Omental fat pad (tissue), 4 donors: ENCODE data around the gene GARNL3. TPM values are rescaled to one million over a fixed set of nuclear protein-coding genes. Genes with fewer than 3 reads are reported as not detected.

Source experiments
- ATAC-seq: fragments of 150-250 bp; one replicate; pipeline ENCODE4 v1.9.1; 2016; ENCODE audit warnings: mild to moderate bottlenecking, moderate library complexity; ENCODE audit not compliant: low FRiP score
- DNase-seq: peaks from one replicate; pipeline ENCODE4 v3.0.0-alpha.2; 2019; ENCODE audit warnings: low spot score
- total RNA-seq, 4 donors: library from RNA; depleted of rRNA; stranded (reverse); fragments of >200 nt; gene quantifications; one replicate each; pipeline ENCODE4 v1.1.0, GENCODE V29; 2016
- TF ChIP-seq, protein P1 (sequence below), 3 donors: fragments of 450-650 bp; IDR thresholded peaks; one replicate each; pipeline ENCODE4 v1.5.1; 2016 to 2017; ENCODE audit warnings: antibody characterized with exemption in 3 of 3, mild to moderate bottlenecking in 3 of 3, moderate library complexity in 2 of 3

Gene GARNL3
- total RNA-seq, 4 donors from 2014 or later, result 10.0 to 27.0 (median 15.7) TPM

DNA sequence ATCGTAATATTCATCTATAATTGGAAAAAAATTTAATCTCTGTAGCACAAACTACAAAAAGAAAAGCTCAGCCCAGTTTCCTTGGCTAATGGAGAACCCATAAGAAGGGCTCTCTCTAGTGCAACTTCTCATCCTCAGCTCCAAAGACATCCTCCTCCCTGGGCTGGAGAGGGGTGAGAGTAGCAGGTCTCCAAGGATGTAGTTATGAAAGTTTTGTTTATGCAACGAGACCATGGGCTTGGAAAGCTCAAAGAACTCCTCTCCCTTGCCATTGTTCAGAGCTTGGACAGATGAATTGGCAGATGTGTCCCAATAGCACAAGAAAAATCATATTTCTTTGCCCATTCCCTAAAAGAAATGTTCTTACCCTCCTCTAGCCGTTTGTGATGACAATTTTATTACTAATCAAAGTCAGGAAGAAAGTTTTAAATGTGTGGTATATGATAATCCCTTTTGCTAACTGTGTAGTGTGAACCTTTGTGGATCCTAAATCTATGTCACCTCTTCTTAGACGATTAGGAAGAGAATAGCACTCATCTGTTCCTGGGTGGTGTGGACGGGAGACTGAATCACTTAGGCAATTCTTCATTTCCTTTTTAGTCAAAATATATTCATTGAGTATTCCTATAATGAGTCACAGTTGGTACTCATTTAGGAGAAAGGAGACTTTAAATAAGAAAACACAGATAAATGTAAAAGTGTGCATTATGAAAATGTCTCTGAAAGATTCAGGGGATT, 52.2 kb downstream of the GARNL3 start:
- TF ChIP-seq, protein P1, sequence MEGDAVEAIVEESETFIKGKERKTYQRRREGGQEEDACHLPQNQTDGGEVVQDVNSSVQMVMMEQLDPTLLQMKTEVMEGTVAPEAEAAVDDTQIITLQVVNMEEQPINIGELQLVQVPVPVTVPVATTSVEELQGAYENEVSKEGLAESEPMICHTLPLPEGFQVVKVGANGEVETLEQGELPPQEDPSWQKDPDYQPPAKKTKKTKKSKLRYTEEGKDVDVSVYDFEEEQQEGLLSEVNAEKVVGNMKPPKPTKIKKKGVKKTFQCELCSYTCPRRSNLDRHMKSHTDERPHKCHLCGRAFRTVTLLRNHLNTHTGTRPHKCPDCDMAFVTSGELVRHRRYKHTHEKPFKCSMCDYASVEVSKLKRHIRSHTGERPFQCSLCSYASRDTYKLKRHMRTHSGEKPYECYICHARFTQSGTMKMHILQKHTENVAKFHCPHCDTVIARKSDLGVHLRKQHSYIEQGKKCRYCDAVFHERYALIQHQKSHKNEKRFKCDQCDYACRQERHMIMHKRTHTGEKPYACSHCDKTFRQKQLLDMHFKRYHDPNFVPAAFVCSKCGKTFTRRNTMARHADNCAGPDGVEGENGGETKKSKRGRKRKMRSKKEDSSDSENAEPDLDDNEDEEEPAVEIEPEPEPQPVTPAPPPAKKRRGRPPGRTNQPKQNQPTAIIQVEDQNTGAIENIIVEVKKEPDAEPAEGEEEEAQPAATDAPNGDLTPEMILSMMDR (IDR thresholded peaks at IDR 0.05), result no peak

DNA sequence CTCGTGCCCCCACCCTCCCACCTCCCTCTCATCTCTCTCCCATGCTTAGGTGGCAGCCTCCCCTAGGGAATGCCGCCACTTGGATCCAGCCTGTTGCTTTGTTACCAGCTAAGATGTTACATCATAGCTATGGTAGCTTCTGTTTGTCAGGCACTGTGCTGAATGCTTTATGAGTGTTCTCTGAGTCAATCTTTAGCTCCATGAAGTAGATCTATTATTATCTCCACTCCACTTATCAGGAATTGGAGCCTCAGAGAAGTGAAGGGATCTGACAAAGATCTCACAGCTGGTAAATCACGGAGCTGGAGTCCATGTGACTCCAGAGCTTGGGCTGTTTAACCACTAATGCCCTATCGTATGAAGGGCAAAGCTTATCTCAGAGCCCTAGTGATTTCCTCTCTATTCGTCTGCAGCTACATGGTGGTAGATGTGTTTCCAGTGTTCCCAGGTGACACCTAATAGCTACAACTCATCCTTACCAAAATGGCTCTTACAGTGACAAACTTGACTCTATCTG, 54.1 kb downstream of the GARNL3 start:
- TF ChIP-seq, protein P1 (IDR thresholded peaks at IDR 0.05), result no peak
- no peak for ATAC-seq
- DNase-seq, result no peak

More for the DNA sequence above, 52.2 kb downstream of the GARNL3 start:
- ATAC-seq (no peak), DNase-seq (no peak)

DNA sequence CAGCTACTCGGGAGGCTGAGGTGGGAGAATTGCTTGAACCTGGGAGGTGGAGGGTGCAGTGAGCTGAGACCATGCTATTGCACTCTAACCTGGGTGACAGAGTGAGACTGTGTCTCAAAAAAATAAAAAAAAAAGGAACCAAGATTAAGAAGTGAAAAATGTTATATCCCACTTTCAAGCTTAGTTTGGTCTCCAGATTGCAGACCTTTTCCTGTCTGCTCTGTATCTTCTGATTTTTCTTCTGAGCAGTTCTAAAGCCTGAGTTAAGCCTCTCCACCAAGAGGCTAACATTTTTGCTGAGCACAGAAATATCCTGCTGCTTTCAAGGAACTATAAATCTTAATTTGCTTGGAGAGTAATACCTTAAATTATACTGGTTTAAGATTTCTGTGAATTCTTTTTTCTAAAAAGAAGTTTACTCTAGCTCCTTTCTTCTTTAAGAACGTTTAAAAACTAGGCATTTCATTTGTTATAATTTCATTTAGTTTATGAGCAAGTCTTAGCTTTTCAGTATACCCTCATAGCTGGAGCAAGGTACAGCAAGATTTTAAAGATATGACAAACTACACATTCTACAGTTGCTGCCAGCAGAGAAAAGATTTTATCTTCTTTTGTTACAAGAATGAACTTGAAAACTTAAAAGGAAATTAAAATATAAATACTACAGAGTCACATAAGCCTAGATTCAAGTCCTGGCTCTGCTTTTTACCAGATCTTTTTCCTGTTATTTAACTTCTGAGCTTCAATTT, 55.0 kb downstream of the GARNL3 start:
- no peak for ATAC-seq
- TF ChIP-seq, protein P1 (IDR thresholded peaks at IDR 0.05), result no peak
- DNase-seq, result no peak

DNA sequence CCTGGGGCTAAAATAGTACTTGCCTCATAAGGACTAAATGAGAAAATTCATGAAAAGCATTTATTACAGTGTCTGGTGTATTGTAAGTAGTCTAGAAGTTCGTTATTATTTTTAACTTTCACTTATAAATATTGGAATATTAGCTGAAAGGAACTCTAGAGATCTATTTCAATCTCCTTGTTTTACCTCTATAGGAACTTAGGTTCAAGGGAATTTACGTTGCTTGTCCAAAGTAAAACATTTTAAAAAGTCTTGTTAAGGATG, 55.5 kb downstream of the GARNL3 start:
- DNase-seq (no peak), ATAC-seq (no peak)
- TF ChIP-seq, protein P1 (IDR thresholded peaks at IDR 0.05), result no peak

DNA sequence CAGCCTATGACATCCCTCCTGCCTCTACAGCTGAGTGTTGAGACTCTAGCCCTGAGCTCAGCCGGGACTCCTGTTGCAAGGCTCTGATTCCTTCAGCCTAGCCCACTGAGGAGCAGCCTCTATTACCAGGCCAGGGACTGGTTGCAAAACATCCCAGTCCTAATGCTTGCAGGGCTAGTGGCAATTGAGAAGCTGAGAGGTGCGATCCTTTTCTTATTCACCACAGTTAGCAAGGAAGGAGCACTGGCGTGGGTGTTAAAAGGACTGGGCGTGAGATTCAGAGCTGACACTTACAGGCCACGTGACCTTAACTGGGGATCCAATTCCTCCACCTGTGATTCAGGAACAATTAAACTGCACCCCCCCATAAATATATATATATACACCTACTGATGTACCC, 58.8 kb downstream of the GARNL3 start:
- TF ChIP-seq, protein P1 (IDR thresholded peaks at IDR 0.05), result no peak
- DNase-seq, result no peak
- no peak for ATAC-seq

DNA sequence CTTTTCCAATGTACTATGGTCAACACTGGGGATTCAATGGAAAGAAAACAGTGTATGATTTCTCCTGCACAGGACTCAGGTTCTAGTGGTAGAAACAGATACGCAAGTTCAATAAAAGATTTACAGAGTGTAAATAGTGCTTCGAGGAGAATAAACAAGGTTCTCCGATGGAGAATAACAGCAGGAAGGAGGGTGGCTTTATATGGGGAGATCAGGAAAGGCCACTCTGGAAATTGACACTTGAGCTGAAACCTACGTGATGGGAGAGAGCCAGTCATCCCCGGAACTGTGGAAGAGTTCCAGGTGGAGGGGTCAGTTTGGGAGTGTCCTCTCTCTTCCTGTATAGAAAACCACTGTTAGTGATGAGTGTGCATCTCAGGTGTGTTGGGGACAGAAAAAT, 65.9 kb downstream of the GARNL3 start:
- TF ChIP-seq, protein P1 (IDR thresholded peaks at IDR 0.05), result no peak
- no peak for ATAC-seq

More for the DNA sequence above, 65.9 kb downstream of the GARNL3 start:
- DNase-seq, result no peak
